Heart left ventricle (tissue), 13 donors: ENCODE measurements around the gene OASL.

Source experiments
- CTCF ChIP-seq, 12 donors: fragments of 200-600 bp; sonication (generic) in 4 of 12; IDR thresholded peaks; one replicate each; pipeline versions ENCODE4 v1.5.0 to v1.8.0; 2018 to 2022; ENCODE audit warnings: antibody characterized with exemption in 12 of 12, mild to moderate bottlenecking in 5 of 12
- POLR2A ChIP-seq, 2 donors: fragments of 450-650 bp; IDR thresholded peaks; one replicate each; pipeline ENCODE4 v1.6.1; 2017; ENCODE audit warnings: antibody characterized with exemption in 2 of 2, mild to moderate bottlenecking in 2 of 2, moderate library complexity in 2 of 2
- donor health status: ischemic (EF 13 %, LVEDD 7.1; RV severe dilation, severe dysfunction).
- donor health status: DM: no; HTN: yes; CAD: no.
- donor health status: DM: no; HTN: no; CAD: no.
- donor health status: ischemic (EF 25% LVEDD 6.9; RV normal size, moderate dysfunction).
- donor health status: ischemic (EF 25% LVEDD 5.7; RV mildly dilated, moderate dysfunction).
- donor health status: ischemic (EF 35%, LVEDD 5.7; RV mildly dilated, moderate dysfunction).
- donor health status: nonischemic (EF 11% LVEDD 7.7; RV severe dilation, severe dysfunction).
- donor health status: DM: yes; HTN: yes; CAD: no.
- donor health status: PGD.
- donor health status: ischemic (EF 29% LVEDD 5.4; RV normal size, mild dysfunction).
- donor health status: nonischemic (EF 23%, LVEDD 6.1; RV moderate dilation, normal function).

- TF ChIP-seq CTCF (IDR thresholded peaks at IDR 0.05) (no peak), POLR2A (IDR thresholded peaks at IDR 0.05) (no peak)
Measured at GRCh38 chr12:121085069-121085468, 46.0 kb upstream of the OASL start.
